H1 (cell line): ENCODE data around the gene MYLK4. TPM values are rescaled to one million over a fixed set of nuclear protein-coding genes. Genes with fewer than 3 reads are reported as not detected.

ENCODE experiments used
- CBX8 ChIP-seq: fragments of 300-800, 300-1000 bp; sonication (generic); IDR thresholded peaks from 2 replicates; pipeline ENCODE4 v1.7.1; 2016; ENCODE audit warnings: low read depth, low read length, borderline replicate concordance
- GTF2F1 ChIP-seq: IDR thresholded peaks from 2 replicates; pipeline ENCODE4 v1.6.1; 2012; ENCODE audit warnings: low read depth, low read length, improper control_type of control experiment, borderline replicate concordance
- RBBP5 ChIP-seq: IDR thresholded peaks from 2 replicates; pipeline ENCODE4 v1.7.1; 2012; ENCODE audit warnings: low read depth, mild to moderate bottlenecking, inconsistent platforms, low read length, moderate library complexity, borderline replicate concordance
- polyA plus RNA-seq, 7 experiments: library from polyadenylated mRNA; depleted of rRNA in 3 of 7; stranded (reverse) in 5 of 7; unstranded in 2 of 7; fragments of >200 nt in 5 of 7; fragments of 200-250 nt in 2 of 7; gene quantifications; 1 replicate in 5 of 7; 2 replicates in 1 of 7; 4 replicates in 1 of 7; pipeline versions ENCODE4 v1.2.1 to v1.2.3, GENCODE V29; 2011 to 2013; ENCODE audit warnings: missing spikeins in 2 of 7, mixed read lengths in 2 of 7
- total RNA-seq: library from RNA; stranded (reverse); fragmentation: NEBNext Ultra II Directional; extraction: Animal tissue kit (Norgen Biotek cat#: 25700); gene quantifications from 2 replicates; pipeline ENCODE4 v1.2.1, GENCODE V29; 2021

Gene MYLK4
- total and polyA plus RNA-seq, 2 of the 8 experiments (the other 6 are each of a cell fraction or from before 2014, with no cell fraction given) = 0.11 to 0.17 TPM

- TF ChIP-seq RBBP5 (no peak), GTF2F1 (no peak), CBX8 (no peak)
These were observed 10.1 kb downstream of the MYLK4 start (continued) for GRCh38 chr6:2740581-2740980.
